ENCODE data around the gene ZKSCAN1. TPM values are rescaled to one million over a fixed set of nuclear protein-coding genes. Genes with fewer than 3 reads are reported as not detected.

ZKSCAN1 gene
- total and polyA plus RNA-seq, 3 donors from 2014 or later, result 30.7 to 71.3 (median 65.3) TPM

Other genes starting within 250 kb of the ZKSCAN1 start
- 1 to 10 TPM; 1.3 to 1.8 TPM for gene CYP3A4, start 231.4 kb upstream of the ZKSCAN1 start, total RNA-seq
- gene CYP3A4, start 231.4 kb upstream of the ZKSCAN1 start, polyA plus RNA-seq (ENCODE audit: insufficient read depth, low read depth, low replicate concordance), result 0.34 TPM
- gene CYP3A43, start 187.6 kb upstream of the ZKSCAN1 start, total RNA-seq, result under 1 TPM in 1 of 2 donors, not detected in 1; 0.37 TPM
- gene CYP3A43, start 187.6 kb upstream of the ZKSCAN1 start, polyA plus RNA-seq (ENCODE audit: insufficient read depth, low read depth, low replicate concordance), result 3.6 TPM
- gene OR2AE1, start 138.6 kb upstream of the ZKSCAN1 start, total RNA-seq, result not detected
- gene OR2AE1, start 138.6 kb upstream of the ZKSCAN1 start, polyA plus RNA-seq (ENCODE audit: insufficient read depth, low read depth, low replicate concordance), result not detected
- gene TRIM4, start 96.1 kb upstream of the ZKSCAN1 start, total RNA-seq, result 10 to 100 TPM; 56.1 to 59.7 TPM
- gene TRIM4, start 96.1 kb upstream of the ZKSCAN1 start, polyA plus RNA-seq (ENCODE audit: insufficient read depth, low read depth, low replicate concordance), result 26.1 TPM
- gene GJC3, start 86.0 kb upstream of the ZKSCAN1 start, total RNA-seq, result under 1 TPM; 0.43 to 0.71 TPM
- 0.79 TPM for gene GJC3, start 86.0 kb upstream of the ZKSCAN1 start, polyA plus RNA-seq (ENCODE audit: insufficient read depth, low read depth, low replicate concordance)
- 10 to 100 TPM; 42.1 to 81.2 TPM for gene AZGP1, start 39.6 kb upstream of the ZKSCAN1 start, total RNA-seq
- 60.5 TPM for gene AZGP1, start 39.6 kb upstream of the ZKSCAN1 start, polyA plus RNA-seq (ENCODE audit: insufficient read depth, low read depth, low replicate concordance)
- gene ZSCAN21, start 34.2 kb downstream of the ZKSCAN1 start, total RNA-seq, result 10 to 100 TPM; 36.3 to 50.3 TPM
- 21.3 TPM for gene ZSCAN21, start 34.2 kb downstream of the ZKSCAN1 start, polyA plus RNA-seq (ENCODE audit: insufficient read depth, low read depth, low replicate concordance)
- 10 to 100 TPM; 24.7 to 27.7 TPM for gene ZNF3, start 66.1 kb downstream of the ZKSCAN1 start, total RNA-seq
- gene ZNF3, start 66.1 kb downstream of the ZKSCAN1 start, polyA plus RNA-seq (ENCODE audit: insufficient read depth, low read depth, low replicate concordance), result 23.4 TPM
- 10 to 100 TPM; 88.1 to 99.5 TPM for gene COPS6, start 73.4 kb downstream of the ZKSCAN1 start, total RNA-seq
- gene COPS6, start 73.4 kb downstream of the ZKSCAN1 start, polyA plus RNA-seq (ENCODE audit: insufficient read depth, low read depth, low replicate concordance), result 141 TPM
- 10 to 100 TPM; 85.1 to 86.5 TPM for gene MCM7, start 85.8 kb downstream of the ZKSCAN1 start, total RNA-seq
- gene MCM7, start 85.8 kb downstream of the ZKSCAN1 start, polyA plus RNA-seq (ENCODE audit: insufficient read depth, low read depth, low replicate concordance), result 137 TPM
- gene AP4M1, start 86.0 kb downstream of the ZKSCAN1 start, total RNA-seq, result 10 to 100 TPM; 39.1 to 51.3 TPM
- gene AP4M1, start 86.0 kb downstream of the ZKSCAN1 start, polyA plus RNA-seq (ENCODE audit: insufficient read depth, low read depth, low replicate concordance), result 54.7 TPM
- gene TAF6, start 103.8 kb downstream of the ZKSCAN1 start, total RNA-seq, result 100 to 1,000 TPM in 1 of 2 donors, 10 to 100 TPM in 1; 99.1 to 108 TPM
- gene TAF6, start 103.8 kb downstream of the ZKSCAN1 start, polyA plus RNA-seq (ENCODE audit: insufficient read depth, low read depth, low replicate concordance), result 95.4 TPM
- gene CNPY4, start 104.0 kb downstream of the ZKSCAN1 start, total RNA-seq, result 10 to 100 TPM; 14.3 to 19.3 TPM
- gene CNPY4, start 104.0 kb downstream of the ZKSCAN1 start, polyA plus RNA-seq (ENCODE audit: insufficient read depth, low read depth, low replicate concordance), result 22.2 TPM
- 10 to 100 TPM in 1 of 2 donors, 1 to 10 TPM in 1; 7.2 to 10.2 TPM for gene MBLAC1, start 111.4 kb downstream of the ZKSCAN1 start, total RNA-seq
- gene MBLAC1, start 111.4 kb downstream of the ZKSCAN1 start, polyA plus RNA-seq (ENCODE audit: insufficient read depth, low read depth, low replicate concordance), result 2.9 TPM
- gene LAMTOR4, start 133.3 kb downstream of the ZKSCAN1 start, total RNA-seq, result 100 to 1,000 TPM; 144 to 179 TPM
- gene LAMTOR4, start 133.3 kb downstream of the ZKSCAN1 start, polyA plus RNA-seq (ENCODE audit: insufficient read depth, low read depth, low replicate concordance), result 136 TPM
- gene TRAPPC14, start 143.1 kb downstream of the ZKSCAN1 start, total RNA-seq, result 10 to 100 TPM; 57.5 to 78.7 TPM
- 71.8 TPM for gene TRAPPC14, start 143.1 kb downstream of the ZKSCAN1 start, polyA plus RNA-seq (ENCODE audit: insufficient read depth, low read depth, low replicate concordance)
- 10 to 100 TPM; 11.6 to 12.4 TPM for gene GAL3ST4, start 153.0 kb downstream of the ZKSCAN1 start, total RNA-seq
- gene GAL3ST4, start 153.0 kb downstream of the ZKSCAN1 start, polyA plus RNA-seq (ENCODE audit: insufficient read depth, low read depth, low replicate concordance), result 8.9 TPM
- 10 to 100 TPM; 12.7 to 20.7 TPM for gene GPC2, start 161.8 kb downstream of the ZKSCAN1 start, total RNA-seq
- gene GPC2, start 161.8 kb downstream of the ZKSCAN1 start, polyA plus RNA-seq (ENCODE audit: insufficient read depth, low read depth, low replicate concordance), result 17.7 TPM
- gene STAG3, start 162.3 kb downstream of the ZKSCAN1 start, total RNA-seq, result 100 to 1,000 TPM; 105 to 224 TPM
- gene STAG3, start 162.3 kb downstream of the ZKSCAN1 start, polyA plus RNA-seq (ENCODE audit: insufficient read depth, low read depth, low replicate concordance), result 281 TPM
- gene PVRIG, start 204.4 kb downstream of the ZKSCAN1 start, total RNA-seq, result 1 to 10 TPM; 3.0 to 3.3 TPM
- 2.6 TPM for gene PVRIG, start 204.4 kb downstream of the ZKSCAN1 start, polyA plus RNA-seq (ENCODE audit: insufficient read depth, low read depth, low replicate concordance)

Data from testis (tissue), 3 donors.